BE2C (cell line): Measurements from ENCODE around the gene STAP1.

Experiments
- DNase-seq: peaks from one replicate; pipeline ENCODE4 v3.0.0-alpha.2; 2020
- H3K27me3 ChIP-seq: fragments of 250-450 bp; sonication (Bioruptor Pico); 2 replicates; pipeline ENCODE4 v1.5.1; 2020; ENCODE audit warnings: mild to moderate bottlenecking
- H3K36me3 ChIP-seq: fragments of 250-450 bp; sonication (Bioruptor Pico); 2 replicates; pipeline ENCODE4 v1.5.1; 2020; ENCODE audit warnings: mild to moderate bottlenecking
- H3K4me1 ChIP-seq: fragments of 250-450 bp; sonication (Bioruptor Pico); 2 replicates; pipeline ENCODE4 v1.5.1; 2020
- H3K4me3 ChIP-seq: 2 replicates; pipeline ENCODE4 v1.5.1; 2011; ENCODE audit warnings: low read depth, low read length
- H3K9me3 ChIP-seq: fragments of 250-450 bp; sonication (Bioruptor Pico); 2 replicates; pipeline ENCODE4 v1.5.1; 2020
- TF ChIP-seq, protein P1 (sequence below): IDR thresholded peaks from 2 replicates; pipeline ENCODE4 v1.5.1; 2012; ENCODE audit warnings: mild to moderate bottlenecking, low read depth, low read length

The STAP1 gene

DNA sequence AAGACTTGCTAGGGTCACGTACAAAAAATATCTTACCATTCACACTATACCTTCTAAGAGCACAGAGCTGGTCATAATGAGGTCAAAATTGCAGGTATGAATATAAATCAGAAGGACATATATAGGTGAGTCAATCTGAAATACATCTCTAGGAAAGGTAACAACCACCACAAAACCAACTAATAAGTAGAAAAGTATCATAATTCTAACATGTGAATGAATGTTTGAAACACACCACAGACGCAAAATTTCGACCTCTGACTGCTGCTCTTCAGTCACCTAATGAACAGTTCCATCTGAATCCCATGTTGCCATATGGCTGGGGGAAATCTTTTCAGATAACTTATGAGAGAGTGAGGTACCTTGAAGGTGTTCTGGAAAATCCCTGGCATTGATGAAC, 22.1 kb downstream of the STAP1 start:
- Histone ChIP-seq H3K9me3 (no peaks in the 10 kb centered on the region), H3K4me1 (no peaks in the 10 kb centered on the region), H3K36me3 (no peaks in the 10 kb centered on the region), H3K27me3 (no peaks in the 10 kb centered on the region; the same call in none of the 2 replicates), H3K4me3 (no peak overlapping the region)
- TF ChIP-seq, protein P1, sequence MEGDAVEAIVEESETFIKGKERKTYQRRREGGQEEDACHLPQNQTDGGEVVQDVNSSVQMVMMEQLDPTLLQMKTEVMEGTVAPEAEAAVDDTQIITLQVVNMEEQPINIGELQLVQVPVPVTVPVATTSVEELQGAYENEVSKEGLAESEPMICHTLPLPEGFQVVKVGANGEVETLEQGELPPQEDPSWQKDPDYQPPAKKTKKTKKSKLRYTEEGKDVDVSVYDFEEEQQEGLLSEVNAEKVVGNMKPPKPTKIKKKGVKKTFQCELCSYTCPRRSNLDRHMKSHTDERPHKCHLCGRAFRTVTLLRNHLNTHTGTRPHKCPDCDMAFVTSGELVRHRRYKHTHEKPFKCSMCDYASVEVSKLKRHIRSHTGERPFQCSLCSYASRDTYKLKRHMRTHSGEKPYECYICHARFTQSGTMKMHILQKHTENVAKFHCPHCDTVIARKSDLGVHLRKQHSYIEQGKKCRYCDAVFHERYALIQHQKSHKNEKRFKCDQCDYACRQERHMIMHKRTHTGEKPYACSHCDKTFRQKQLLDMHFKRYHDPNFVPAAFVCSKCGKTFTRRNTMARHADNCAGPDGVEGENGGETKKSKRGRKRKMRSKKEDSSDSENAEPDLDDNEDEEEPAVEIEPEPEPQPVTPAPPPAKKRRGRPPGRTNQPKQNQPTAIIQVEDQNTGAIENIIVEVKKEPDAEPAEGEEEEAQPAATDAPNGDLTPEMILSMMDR, result no peak
- no peak for DNase-seq

DNA sequence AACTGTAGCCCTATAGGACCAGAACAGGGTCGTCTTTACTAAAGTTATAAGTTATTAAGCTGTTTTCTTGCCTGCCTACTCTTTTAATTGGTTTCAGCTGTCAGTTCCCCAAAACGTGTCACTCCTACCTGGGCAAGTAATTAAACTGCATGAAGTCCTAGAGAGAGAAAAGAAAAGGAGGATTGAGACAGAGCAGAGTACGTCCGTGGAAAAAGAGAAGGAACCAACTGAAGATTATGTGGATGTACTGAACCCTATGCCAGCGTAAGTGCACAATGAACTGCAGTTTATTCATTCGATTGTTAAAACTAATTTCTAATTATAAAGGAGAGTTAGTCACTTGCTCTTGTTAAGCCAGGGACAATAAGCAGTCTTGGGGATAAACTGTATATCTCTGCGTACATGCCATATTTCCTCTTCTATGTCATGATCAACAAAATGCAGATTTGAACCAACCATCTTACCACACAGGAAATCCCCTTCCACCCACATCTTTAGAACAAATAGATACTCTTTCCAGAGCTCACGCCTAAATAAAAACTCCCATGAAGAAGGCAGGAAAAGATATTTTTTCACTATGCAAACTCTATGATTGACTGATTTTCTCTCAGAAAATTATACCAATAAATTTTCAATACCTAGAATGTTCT, 22.8 kb downstream of the STAP1 start:
- Histone ChIP-seq H3K27me3 (no peaks in the 10 kb centered on the region; the same call in none of the 2 replicates), H3K4me1 (no peaks in the 10 kb centered on the region), H3K4me3 (no peak overlapping the region), H3K9me3 (no peaks in the 10 kb centered on the region), H3K36me3 (no peaks in the 10 kb centered on the region)
- TF ChIP-seq, protein P1, result no peak
- no peak for DNase-seq

DNA sequence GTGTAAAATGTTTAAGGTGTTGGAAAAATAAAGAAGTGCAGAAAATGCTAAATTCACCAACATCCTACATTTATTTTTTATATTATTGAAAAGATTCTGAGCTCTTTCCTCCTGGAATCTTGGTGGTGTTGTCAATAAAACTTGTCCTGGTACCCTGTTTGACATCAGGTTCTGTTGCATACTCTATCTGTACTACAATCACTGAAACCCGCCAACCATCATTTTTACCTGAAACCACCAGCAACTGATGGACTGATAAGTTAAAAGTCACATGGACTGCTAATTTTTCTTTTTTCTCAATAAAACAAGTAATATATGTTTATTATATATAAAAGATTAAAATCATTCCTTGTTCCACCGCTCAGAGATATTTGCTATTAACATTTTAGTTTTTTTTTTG, 23.4 kb downstream of the STAP1 start:
- no peak for DNase-seq
- Histone ChIP-seq H3K9me3 (no peaks in the 10 kb centered on the region), H3K27me3 (no peaks in the 10 kb centered on the region; the same call in none of the 2 replicates), H3K36me3 (no peaks in the 10 kb centered on the region), H3K4me1 (no peaks in the 10 kb centered on the region), H3K4me3 (no peak overlapping the region)
- TF ChIP-seq, protein P1, result no peak

DNA sequence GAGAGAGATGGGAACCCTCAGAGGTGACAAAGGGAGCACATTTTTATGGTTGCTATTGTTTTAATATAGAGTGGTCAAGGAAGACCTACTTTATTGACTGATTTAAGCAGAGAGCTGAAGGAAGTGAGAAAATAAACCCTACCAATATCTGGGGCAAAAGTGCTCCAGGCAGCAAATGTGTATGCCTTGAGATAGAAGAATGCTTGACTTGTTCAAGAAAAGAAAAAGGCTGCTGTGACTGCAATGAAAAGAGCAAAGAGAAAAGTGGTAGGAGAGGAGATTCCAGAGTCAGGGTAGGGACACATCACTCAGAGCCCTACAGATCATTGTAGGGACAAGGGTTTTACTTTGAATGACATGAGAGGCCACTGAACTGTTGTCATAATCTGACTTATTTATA, 26.0 kb downstream of the STAP1 start:
- H3K36me3 ChIP-seq, result no peaks in the 10 kb centered on the region
- H3K4me1 ChIP-seq, result no peaks in the 10 kb centered on the region
- no peak overlapping the region for H3K4me3 ChIP-seq
- no peaks in the 10 kb centered on the region for H3K9me3 ChIP-seq
- TF ChIP-seq, protein P1, result no peak
- DNase-seq, result no peak
- H3K27me3 ChIP-seq, result no peaks in the 10 kb centered on the region; the same call in none of the 2 replicates

DNA sequence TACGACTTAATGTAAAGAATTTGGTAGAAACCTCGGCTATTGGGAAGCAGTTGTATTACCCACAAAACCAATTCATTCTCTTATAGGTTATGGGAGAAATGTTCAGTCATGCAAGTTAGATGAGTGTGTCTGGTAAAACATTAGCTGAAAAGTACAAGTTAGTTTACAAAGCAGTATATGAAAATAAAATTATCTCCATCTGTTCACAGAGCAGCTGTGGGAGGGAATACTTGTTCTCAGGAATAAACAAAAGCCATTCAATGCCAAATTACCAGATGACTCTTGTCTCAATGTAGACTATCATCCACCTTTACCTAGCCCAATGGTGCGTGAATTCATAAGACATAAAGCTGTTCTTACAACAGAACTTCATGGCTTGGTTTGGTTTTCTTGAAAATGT, 28.6 kb downstream of the STAP1 start:
- Histone ChIP-seq H3K4me3 (no peak overlapping the region), H3K9me3 (no peaks in the 10 kb centered on the region), H3K36me3 (no peaks in the 10 kb centered on the region), H3K4me1 (no peaks in the 10 kb centered on the region), H3K27me3 (no peaks in the 10 kb centered on the region; the same call in 1 of the 2 replicates)
- no peak for DNase-seq
- TF ChIP-seq, protein P1, result no peak

DNA sequence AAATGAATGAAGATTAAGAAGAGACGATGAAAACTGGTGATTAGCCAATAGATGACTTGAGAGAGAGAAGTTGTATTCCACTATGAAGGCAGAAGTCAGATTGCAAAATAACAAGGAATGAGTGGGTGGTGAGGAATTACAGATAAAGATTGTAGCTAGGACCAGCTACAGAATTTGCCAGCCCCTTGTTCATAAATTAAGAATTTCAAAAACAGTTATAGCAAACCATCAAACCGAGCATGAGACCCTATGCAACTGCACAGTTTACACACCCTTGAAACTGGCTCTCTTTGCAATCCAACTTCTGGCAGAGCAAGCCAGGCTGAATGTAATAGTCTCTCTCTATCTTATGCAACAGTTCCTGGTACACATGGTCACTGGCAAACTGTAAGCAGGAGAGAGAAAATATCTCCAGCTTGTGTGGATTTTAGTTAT, 35.2 kb downstream of the STAP1 start:
- H3K9me3 ChIP-seq, result no peaks in the 10 kb centered on the region
- DNase-seq, result no peak
- H3K36me3 ChIP-seq, result no peaks in the 10 kb centered on the region
- H3K27me3 ChIP-seq, result no peaks in the 10 kb centered on the region
- H3K4me3 ChIP-seq, result no peak overlapping the region
- no peaks in the 10 kb centered on the region for H3K4me1 ChIP-seq
- TF ChIP-seq, protein P1, result no peak
